LNCaP clone FGC (cell line): Measurements from ENCODE around the gene USP33.

ENCODE experiments used
- DNase-seq: peaks from one replicate; pipeline ENCODE4 v3.0.0-alpha.2; 2011; ENCODE audit warnings: low read depth
- H3K4me3 ChIP-seq: 2 replicates; pipeline ENCODE4 v1.5.1; 2011; ENCODE audit warnings: mild to moderate bottlenecking, low read depth, low read length, control low read depth
- TF ChIP-seq, protein P1 (sequence below): IDR thresholded peaks from 2 replicates; pipeline ENCODE4 v1.5.1; 2012; ENCODE audit warnings: mild to moderate bottlenecking; ENCODE audit not compliant: control insufficient read depth, insufficient read depth; ENCODE audit errors: extremely low read depth

Gene USP33

DNA sequence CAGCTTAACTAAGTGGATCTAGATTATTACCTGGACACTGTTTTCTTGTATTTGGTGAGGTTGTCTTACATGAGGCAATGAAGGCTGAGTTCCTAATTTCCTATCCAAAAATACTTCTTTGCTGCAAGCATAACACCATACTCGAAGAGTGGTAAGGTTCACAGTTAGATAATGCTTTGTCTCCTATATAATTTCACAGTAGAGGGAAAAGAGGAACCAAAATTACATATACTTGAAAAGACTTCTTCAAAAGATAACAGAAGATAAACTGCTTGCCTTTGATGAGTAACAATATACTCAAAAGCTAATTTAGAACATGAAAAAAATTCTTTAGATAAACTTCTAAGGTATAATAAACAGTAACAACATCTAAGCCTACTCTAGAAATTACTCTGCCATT is 20.4 kb downstream of the USP33 start:
- H3K4me3 ChIP-seq: no peak overlapping the region
- no peak for DNase-seq
- TF ChIP-seq, protein P1, sequence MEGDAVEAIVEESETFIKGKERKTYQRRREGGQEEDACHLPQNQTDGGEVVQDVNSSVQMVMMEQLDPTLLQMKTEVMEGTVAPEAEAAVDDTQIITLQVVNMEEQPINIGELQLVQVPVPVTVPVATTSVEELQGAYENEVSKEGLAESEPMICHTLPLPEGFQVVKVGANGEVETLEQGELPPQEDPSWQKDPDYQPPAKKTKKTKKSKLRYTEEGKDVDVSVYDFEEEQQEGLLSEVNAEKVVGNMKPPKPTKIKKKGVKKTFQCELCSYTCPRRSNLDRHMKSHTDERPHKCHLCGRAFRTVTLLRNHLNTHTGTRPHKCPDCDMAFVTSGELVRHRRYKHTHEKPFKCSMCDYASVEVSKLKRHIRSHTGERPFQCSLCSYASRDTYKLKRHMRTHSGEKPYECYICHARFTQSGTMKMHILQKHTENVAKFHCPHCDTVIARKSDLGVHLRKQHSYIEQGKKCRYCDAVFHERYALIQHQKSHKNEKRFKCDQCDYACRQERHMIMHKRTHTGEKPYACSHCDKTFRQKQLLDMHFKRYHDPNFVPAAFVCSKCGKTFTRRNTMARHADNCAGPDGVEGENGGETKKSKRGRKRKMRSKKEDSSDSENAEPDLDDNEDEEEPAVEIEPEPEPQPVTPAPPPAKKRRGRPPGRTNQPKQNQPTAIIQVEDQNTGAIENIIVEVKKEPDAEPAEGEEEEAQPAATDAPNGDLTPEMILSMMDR: no peak

DNA sequence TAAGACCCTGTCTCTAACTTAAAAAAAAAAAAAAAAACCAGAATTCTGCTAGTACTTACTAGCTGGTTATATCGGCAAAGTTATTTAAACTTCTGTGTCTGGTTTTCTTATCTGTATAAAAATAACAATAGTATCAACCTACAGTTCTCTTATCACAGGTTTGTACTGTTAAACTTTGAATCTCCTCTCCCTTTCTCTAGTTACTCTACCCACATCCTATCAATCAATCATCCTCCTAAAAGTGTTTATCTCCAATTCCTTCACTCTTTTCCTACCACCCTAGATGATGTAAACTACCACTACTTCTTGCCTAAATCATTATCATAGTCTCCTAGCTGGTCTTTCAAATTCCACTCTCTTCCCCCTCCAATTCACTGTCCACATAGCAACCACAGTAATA is 27.6 kb downstream of the USP33 start:
- no peak overlapping the region for H3K4me3 ChIP-seq
- no peak for DNase-seq
- TF ChIP-seq, protein P1: no peak

DNA sequence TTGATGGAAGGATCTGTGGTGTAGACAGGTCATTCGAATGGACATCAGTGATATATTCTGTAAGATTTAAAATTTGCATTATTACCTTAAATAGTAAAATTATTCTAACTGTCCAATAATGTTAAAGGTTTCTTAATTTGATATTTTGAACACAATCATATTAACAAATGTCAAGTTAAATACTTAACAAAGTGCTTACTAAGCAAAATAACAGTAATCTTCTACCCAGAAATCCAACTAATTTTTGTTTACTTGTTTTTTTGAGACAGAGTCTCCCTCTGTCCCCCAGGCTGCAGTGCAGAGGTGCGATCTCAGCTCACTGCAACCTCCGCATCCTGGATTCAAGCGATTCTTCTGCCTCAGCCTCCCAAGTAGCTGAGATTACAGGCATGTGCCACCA is 33.9 kb downstream of the USP33 start:
- H3K4me3 ChIP-seq: no peak overlapping the region
- DNase-seq: no peak
- TF ChIP-seq, protein P1: no peak

DNA sequence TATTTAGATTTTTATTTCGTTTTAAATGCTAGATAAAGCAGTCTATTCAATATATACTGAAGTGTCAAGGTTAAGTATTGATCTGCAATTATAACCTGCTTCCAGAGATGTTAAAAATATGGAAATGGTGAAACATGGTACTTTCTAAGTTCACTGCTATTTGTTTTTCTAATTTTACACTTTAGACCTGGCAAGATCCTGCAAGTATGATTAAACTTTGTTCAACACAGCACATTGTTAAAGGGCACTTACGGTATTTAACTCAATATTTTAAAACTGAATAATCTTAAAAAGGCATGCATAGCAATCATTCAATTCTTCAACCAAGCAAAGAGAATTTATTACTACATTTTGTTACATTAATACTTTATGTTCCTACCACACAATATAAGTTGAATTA is 41.5 kb downstream of the USP33 start:
- no peak for DNase-seq
- H3K4me3 ChIP-seq: no peak overlapping the region
- TF ChIP-seq, protein P1: no peak

DNA sequence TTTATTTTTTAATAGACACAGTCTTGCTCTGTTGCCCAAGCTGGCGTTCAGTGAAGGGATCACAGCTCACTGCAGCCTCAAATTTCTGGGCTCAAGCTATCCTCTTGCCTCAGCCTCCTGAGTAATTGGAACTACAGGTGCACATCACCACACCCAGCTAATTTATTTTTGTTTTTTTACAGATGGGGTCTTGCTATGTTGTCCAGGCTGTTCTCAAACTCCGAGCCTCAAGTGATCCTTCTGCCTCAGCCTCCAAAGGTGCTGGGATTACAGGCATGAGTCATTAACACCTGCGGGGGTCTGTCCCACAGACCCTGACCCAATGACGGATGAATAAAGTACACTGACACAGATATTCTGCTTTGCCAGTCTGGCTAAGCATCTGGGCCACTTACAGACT is 43.6 kb downstream of the USP33 start:
- TF ChIP-seq, protein P1: no peak
- DNase-seq: no peak
- no peak overlapping the region for H3K4me3 ChIP-seq

DNA sequence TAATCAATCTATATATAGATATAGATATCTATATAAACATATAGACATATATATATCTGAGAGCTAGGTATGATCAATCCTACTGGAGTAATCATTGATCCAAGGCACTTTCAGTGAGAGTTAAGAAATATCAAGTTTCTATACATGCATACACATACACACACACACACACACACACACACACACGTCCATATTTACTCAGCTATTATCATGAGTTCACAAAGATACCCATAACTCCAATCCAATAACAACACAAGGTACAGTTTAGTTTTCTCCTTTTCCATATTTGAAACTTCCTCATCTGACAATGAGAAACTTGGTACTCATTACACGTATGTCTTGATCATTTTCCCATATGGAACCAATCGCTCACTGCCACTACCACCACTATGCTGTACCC is 49.9 kb downstream of the USP33 start:
- no peak overlapping the region for H3K4me3 ChIP-seq
- no peak for DNase-seq
- TF ChIP-seq, protein P1: no peak

DNA sequence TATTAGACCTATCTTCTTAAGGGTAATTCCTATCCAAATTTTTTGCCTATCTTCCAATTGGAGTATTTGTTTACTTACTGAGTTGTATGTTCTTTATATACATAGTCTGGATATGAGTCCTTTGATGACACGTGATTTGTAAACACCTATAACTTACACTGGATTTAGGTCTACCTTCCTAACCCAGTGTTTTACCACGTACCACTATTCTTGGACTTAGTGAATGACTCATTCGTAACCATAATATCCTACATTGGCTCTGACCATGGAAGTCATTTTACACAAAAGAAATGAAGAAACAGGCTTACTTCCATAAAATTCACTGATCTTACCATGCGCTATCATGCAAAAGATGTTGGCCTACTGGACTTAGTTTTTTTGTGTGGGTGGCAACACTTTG is 53.3 kb downstream of the USP33 start:
- no peak overlapping the region for H3K4me3 ChIP-seq
- no peak for DNase-seq
- TF ChIP-seq, protein P1: no peak
